Measurements from ENCODE around the gene EXOC2. TPM values are rescaled to one million over a fixed set of nuclear protein-coding genes. Genes with fewer than 3 reads are reported as not detected.

The EXOC2 gene
- total RNA-seq, 1 donor from 2014 or later, result 22.9 TPM

- no peaks in the 10 kb centered on the region for H3K9me3 Mint-ChIP-seq
- no peak for DNase-seq (ENCODE audit: extremely low spot score, unreplicated experiment)
- no peak overlapping the region for H3K27ac Mint-ChIP-seq
- H3K4me1 Mint-ChIP-seq (ENCODE audit: unreplicated experiment), result no peaks in the 10 kb centered on the region
- TF ChIP-seq CTCF (conservative IDR thresholded peaks at IDR 0.05), result peak; percentile 43
- peaks cover 39% of the 10 kb centered on the region for H3K36me3 Mint-ChIP-seq
- H3K27me3 Mint-ChIP-seq, result no peaks in the 10 kb centered on the region
- H3K4me3 Mint-ChIP-seq, result no peak overlapping the region
Observed at GRCh38 chr6:558089-558488, 134.8 kb downstream of the EXOC2 start.

GRCh38 chr6:551829-552350, 141.0 kb downstream of the EXOC2 start:
- Mint-ChIP-seq H3K36me3 (peaks cover 23% of the 10 kb centered on the region), H3K27ac (no peak overlapping the region), H3K9me3 (no peaks in the 10 kb centered on the region), H3K27me3 (no peaks in the 10 kb centered on the region), H3K4me3 (no peak overlapping the region), H3K4me1 (ENCODE audit: unreplicated experiment) (peaks cover 10% of the 10 kb centered on the region)
- TF ChIP-seq CTCF (conservative IDR thresholded peaks at IDR 0.05), result no peak
- DNase-seq (ENCODE audit: extremely low spot score, unreplicated experiment), result no peak

GRCh38 chr6:551405-551804, 141.5 kb downstream of the EXOC2 start:
- peaks cover 26% of the 10 kb centered on the region for H3K36me3 Mint-ChIP-seq
- peaks cover 10% of the 10 kb centered on the region for H3K4me1 Mint-ChIP-seq (ENCODE audit: unreplicated experiment)
- no peak for TF ChIP-seq CTCF (conservative IDR thresholded peaks at IDR 0.05)
- no peak for DNase-seq (ENCODE audit: extremely low spot score, unreplicated experiment)
- H3K9me3 Mint-ChIP-seq, result no peaks in the 10 kb centered on the region
- no peak overlapping the region for H3K4me3 Mint-ChIP-seq
- no peaks in the 10 kb centered on the region for H3K27me3 Mint-ChIP-seq
- no peak overlapping the region for H3K27ac Mint-ChIP-seq

GRCh38 chr6:549906-550305, 143.0 kb downstream of the EXOC2 start:
- Mint-ChIP-seq H3K9me3 (no peaks in the 10 kb centered on the region), H3K4me3 (no peak overlapping the region), H3K4me1 (ENCODE audit: unreplicated experiment) (peaks cover 10% of the 10 kb centered on the region), H3K36me3 (peaks cover 24% of the 10 kb centered on the region), H3K27me3 (no peaks in the 10 kb centered on the region), H3K27ac (no peak overlapping the region)
- DNase-seq (ENCODE audit: extremely low spot score, unreplicated experiment), result no peak
- no peak for TF ChIP-seq CTCF (conservative IDR thresholded peaks at IDR 0.05)

GRCh38 chr6:548517-548916, 144.4 kb downstream of the EXOC2 start:
- Mint-ChIP-seq H3K27ac (no peak overlapping the region), H3K4me1 (ENCODE audit: unreplicated experiment) (peaks cover 10% of the 10 kb centered on the region), H3K27me3 (no peaks in the 10 kb centered on the region), H3K4me3 (no peak overlapping the region), H3K36me3 (peaks cover 29% of the 10 kb centered on the region), H3K9me3 (no peaks in the 10 kb centered on the region)
- no peak for TF ChIP-seq CTCF (conservative IDR thresholded peaks at IDR 0.05)
- DNase-seq (ENCODE audit: extremely low spot score, unreplicated experiment), result no peak

- no peak for DNase-seq (ENCODE audit: extremely low spot score, unreplicated experiment)
- Mint-ChIP-seq H3K4me1 (ENCODE audit: unreplicated experiment) (peaks cover 10% of the 10 kb centered on the region), H3K4me3 (no peak overlapping the region), H3K9me3 (no peaks in the 10 kb centered on the region), H3K36me3 (peaks cover 29% of the 10 kb centered on the region), H3K27ac (no peak overlapping the region), H3K27me3 (no peaks in the 10 kb centered on the region)
- TF ChIP-seq CTCF (conservative IDR thresholded peaks at IDR 0.05), result no peak
Observed at GRCh38 chr6:548091-548490, 144.8 kb downstream of the EXOC2 start.
